Measurements from ENCODE around the gene NFKBIE.

GRCh38 chr6:44265722-44266233 is 427 bp upstream of the NFKBIE start:
- TF ChIP-seq POLR2A (IDR thresholded peaks at IDR 0.05; ENCODE audit: low read depth, low read length) = no peak
- TF ChIP-seq POLR2AphosphoS5 (IDR thresholded peaks at IDR 0.05; ENCODE audit: low read depth, low read length) = no peak
- no peak for TF ChIP-seq TAF1 (IDR thresholded peaks at IDR 0.05; ENCODE audit: borderline replicate concordance, low read depth, low read length)

Measured in GM12892 (cell line).